GM20000 (cell line): ENCODE data around the gene TRANK1.

ENCODE experiments used
- DNase-seq: peaks from one replicate; pipeline ENCODE4 v3.0.0; 2012; ENCODE audit warnings: low spot score
- TF ChIP-seq, protein P1 (sequence below): IDR thresholded peaks from 2 replicates; pipeline ENCODE4 v1.5.1; 2012; ENCODE audit warnings: mild to moderate bottlenecking, control low read depth; ENCODE audit errors: extremely low read depth, missing control alignments

The TRANK1 gene

DNA sequence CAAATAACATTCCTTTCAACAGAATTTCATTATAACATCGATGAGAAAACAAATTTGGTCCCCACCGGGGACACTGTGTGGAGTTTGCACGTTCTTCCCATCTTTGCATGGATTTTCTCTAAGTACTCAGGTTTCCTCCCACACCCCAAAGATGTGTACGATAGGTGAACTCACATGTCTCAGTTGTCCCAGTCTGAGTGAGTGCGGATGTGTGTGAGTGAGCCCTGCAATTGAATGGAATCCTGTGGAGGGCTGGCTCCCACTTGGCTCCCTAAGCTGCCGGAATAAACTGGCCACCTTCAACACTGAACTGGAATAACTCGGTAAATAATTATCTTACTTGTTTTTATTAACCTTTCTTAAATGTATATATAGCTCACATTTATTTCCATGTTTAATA, 77.0 kb downstream of the TRANK1 start:
- DNase-seq, result no peak
- TF ChIP-seq, protein P1, sequence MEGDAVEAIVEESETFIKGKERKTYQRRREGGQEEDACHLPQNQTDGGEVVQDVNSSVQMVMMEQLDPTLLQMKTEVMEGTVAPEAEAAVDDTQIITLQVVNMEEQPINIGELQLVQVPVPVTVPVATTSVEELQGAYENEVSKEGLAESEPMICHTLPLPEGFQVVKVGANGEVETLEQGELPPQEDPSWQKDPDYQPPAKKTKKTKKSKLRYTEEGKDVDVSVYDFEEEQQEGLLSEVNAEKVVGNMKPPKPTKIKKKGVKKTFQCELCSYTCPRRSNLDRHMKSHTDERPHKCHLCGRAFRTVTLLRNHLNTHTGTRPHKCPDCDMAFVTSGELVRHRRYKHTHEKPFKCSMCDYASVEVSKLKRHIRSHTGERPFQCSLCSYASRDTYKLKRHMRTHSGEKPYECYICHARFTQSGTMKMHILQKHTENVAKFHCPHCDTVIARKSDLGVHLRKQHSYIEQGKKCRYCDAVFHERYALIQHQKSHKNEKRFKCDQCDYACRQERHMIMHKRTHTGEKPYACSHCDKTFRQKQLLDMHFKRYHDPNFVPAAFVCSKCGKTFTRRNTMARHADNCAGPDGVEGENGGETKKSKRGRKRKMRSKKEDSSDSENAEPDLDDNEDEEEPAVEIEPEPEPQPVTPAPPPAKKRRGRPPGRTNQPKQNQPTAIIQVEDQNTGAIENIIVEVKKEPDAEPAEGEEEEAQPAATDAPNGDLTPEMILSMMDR, result no peak

DNA sequence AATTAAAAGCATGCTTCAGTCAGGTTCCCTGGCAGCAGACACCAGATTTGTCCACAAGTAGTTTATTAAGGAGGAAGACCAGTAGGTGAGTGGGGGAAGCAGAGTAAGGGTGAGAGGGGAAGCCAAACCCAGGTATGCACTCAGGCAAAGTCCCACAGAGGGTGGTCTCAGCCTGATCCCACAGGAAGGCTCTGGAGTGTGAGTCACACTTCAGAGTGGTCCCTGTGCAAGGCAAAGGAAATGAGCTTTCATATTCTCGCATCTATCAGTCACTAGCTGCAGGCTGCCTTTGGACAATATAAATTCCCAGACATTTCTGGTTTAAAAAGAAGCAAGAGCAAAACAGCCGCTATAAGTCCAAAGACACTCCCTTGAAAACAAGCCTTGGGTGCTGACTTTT, 78.5 kb downstream of the TRANK1 start:
- no peak for DNase-seq
- TF ChIP-seq, protein P1, result no peak

DNA sequence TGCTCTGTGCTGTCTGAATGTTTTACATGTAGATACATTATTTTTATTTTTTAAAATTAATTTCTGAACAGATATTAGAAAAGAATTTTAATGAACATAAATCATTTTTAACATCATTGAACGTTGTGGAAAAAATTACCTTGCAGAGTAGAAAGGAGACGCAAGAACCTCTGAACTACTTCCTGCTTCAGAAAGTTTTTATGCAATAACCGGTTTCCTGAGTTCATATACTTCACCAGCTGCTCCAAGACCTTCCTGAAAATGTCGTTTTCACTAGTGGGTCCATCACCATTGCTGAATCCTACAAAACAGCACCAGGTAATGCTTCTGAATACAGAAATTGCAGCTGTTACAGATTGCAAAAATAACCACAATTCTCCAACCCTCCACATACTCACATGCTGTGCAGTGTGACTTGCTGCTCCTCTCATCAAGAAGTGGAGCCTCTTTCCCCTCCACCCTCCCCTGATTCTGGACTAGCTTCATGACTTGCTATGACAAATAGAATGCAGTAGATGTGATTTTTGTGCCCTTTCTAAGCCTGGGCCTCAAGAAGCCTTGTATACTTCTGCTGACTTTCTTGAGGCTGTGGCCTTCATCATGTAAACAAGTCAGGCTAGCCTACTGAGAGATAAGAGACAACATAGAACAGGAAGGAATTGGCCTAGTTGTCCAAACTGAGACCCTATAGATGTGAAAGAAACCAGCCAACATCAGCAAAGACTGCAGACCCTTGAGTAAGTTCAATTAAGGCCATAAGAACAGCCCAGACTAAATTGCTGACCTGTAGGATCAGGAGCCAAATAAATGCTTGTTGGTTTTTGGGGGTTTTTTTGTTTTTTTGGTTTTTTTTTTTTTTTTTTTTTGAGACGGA, 80.4 kb downstream of the TRANK1 start:
- TF ChIP-seq, protein P1, result no peak

DNA sequence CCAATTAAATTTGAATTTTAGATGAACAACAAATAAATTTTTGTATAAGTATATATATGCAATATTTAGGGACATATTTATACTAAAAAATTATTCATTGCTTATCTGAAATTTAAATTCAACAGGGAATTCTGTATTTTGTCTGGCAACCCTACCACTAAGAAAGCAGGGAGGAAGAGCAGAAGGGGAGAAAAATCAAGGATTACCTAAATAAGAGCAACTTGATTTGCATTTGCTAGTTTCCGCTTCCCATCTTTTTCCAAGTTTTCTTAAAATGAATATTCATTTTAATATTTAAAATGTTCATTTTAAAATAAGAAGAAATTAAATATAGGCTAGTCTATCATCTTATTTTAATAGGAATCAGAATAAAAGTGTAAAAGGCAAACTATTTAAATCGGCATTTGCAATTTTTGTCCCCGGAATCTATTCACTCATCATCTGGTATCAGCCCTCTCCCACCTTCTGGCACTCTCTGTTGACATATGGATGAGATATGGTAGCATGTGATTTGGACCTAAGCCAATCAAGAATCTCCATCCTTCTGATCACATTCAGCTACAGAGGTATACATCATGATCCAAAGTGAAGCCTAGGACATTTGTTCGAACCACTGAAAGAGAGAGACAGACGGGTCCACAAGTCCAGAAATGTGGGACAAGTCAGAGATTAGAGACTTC, 82.6 kb downstream of the TRANK1 start:
- DNase-seq, result no peak
- TF ChIP-seq, protein P1, result no peak

More for the DNA sequence above, 80.4 kb downstream of the TRANK1 start:
- no peak for DNase-seq

DNA sequence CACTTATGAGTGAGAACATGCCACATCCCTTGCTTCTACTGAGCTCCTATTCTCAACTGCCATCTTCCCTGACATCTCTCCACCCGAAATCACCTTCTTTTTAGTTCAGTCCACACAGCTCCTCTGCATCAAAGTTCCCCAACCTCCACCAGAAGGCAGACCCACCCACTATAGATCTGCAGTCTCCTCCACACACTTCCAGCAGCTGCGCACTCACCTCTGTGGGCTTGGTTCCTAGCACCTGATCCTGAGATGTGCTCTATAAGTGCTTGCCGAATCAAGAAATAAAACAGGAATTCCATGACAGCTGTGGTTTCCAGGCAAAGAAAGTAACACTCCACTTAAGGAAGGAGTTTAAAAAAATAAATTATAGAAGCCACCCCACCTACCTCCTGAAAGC, 85.4 kb downstream of the TRANK1 start:
- DNase-seq, result no peak
- TF ChIP-seq, protein P1, result no peak

DNA sequence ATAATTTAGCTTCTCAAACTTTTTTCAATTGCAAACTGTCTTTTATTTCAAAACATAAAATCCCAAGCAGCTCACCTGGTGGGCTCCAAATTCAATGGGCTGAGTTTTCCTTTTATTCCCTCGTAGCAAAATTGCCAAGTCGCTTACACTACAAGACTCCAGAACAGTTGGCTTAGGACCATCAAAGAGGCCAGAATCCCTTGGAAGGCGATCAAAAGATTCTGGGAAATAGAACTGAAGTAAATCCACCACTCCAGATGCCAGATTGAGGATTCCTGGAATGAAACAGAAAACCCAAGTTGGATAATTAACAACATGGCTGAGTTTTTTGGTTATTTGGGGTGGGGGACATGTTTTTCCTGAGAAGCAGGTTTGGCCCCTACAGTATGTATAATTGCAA, 92.8 kb downstream of the TRANK1 start:
- no peak for DNase-seq

More for the DNA sequence above, 92.8 kb downstream of the TRANK1 start:
- TF ChIP-seq, protein P1, result no peak
